ENCODE data around the gene AIFM2. TPM values are rescaled to one million over a fixed set of nuclear protein-coding genes. Genes with fewer than 3 reads are reported as not detected.
"Not testable (repeated sequence)": the region's sequence is repeated elsewhere in the genome, so short reads cannot be mapped to it uniquely, and the experiment has no call there.

Gene AIFM2
- 5.9 and 6.4 TPM in 2 replicates for total RNA-seq

DNA sequence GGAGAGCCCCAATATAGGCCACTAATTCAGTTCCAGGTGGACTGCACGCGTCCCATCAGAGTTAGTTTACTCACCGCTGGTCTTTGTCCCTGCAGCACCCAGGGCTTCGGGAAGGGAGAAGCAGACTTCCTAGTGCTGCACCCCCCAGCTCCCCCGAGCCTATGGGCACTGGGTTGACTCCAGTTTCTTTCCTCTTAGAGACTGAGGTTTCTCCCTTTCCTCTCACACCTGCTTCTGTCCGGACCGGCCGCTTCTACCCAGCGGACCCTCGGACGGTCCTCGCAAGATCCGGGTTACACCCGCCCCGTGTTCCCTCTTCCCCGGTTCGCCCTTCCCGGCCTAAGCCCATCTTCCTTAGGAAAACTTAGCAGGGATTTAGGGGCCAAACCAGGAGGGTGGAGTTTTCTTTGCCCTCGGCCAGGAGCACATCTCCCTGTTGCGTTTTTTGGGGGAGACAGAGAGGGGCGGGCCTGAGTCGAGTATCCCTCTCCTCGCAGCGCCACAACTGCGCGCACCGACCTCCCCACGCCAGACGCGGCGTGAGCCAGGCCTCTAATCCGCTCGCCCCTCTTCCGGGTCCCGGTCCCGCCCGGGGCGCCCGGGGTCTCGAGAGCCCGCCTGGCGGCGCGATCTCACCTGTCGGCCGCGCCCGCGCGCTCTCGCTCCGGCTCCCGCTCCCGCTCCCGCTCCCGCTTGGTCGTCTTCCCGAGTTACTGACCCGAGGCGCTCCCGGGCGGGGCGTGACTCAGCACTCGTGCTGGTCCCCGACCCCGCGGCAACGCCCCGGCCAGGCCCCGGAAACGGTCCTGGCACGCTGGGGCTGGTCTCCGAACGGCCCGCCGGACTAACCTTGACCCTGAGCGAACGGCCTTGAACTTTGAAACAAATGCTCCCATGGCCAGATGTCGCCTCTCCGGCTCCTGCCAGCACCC, at the start of gene AIFM2:
AIFM2 (minus strand) TSS at position 728 of the 932 bp plus-strand sequence. CDS start 8,741 bp downstream, outside the sequence.
- no peak for DNase-seq (ENCODE audit: low read depth, low spot score)

DNA sequence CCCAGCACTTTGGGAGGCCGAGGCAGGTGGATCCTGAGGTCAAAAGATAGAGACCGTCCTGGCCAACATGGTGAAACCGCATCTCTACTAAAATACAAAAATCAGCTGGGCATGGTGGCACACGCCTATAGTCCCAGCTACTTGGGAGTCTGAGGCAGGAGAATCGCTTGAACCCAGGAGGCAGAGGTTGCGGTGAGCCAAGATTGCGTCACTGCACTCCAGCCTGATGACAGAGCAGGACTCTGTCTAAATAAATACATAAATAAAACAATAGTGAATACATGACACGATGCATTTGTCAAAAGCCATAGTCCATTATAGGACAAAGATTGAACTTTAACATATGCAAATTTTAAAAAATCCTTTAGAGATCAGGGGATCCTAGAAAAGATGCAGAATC, 46.6 kb upstream of the AIFM2 start:
- DNase-seq (ENCODE audit: low read depth, low spot score), result not testable (repeated sequence)

DNA sequence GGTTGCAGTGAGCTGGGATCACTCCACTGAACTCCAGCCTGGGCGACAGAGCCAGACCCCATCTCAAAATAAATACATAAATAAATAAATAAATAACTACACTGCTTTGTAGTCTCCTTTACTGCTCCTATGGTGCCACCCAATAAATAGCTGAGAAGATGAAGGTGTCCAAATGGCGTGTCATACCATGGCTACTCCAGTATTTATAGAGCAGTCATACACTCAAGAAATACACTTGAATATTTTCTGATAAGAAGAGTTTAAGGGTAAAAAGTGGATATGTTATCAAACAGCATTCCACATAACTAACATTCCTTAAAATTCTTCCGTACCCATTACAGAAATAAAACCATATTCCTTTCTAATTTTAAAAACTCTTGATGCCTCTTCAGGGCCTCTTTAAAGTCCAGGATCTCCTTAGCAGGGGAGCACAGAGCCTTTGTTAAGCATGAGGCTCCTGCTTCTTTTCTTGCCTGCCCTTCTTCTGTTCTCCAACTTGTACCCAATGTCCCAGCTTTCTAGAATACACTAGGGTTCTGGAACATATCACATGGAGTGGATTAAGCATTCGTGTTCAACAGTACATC, 45.6 kb upstream of the AIFM2 start:
- no peak for DNase-seq (ENCODE audit: low read depth, low spot score)

DNA sequence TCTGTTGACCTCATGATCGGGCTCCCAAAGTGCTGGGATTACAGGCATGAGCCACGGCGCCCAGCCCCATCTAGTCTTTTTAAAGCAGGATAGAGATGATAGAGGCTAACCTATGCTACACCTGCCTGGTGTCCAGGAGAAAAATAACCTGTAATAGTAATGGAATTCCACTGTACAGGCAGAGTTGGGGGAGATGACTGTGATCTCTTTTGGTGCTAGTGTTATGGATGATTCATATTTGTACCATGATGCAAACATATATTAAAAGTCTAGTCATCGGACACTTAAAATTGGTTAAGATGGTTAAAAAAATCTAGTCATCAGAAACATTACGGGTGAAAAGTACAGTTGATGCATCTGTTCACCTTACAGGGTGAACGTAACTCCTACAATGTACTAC, 43.8 kb upstream of the AIFM2 start:
- DNase-seq (ENCODE audit: low read depth, low spot score), result no peak

DNA sequence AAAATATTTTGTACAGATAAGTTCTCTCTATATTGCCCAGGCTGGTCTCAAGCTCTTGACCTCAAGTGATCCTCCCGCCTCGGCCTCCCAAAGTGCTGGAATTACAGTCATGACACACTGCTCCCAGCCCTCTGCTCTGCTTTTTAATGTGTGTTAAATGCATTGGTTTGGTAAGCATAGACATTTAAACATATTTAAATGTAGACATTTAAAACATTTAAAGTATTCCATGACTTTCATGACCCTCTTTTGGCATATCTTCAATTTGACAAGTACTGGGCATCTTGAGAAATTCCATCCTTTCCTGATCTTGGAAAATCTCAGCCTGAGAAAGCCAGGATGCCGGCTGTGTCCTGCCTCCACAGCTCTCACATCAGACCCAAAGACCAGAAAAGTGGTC, 42.9 kb upstream of the AIFM2 start:
- DNase-seq (ENCODE audit: low read depth, low spot score), result no peak

DNA sequence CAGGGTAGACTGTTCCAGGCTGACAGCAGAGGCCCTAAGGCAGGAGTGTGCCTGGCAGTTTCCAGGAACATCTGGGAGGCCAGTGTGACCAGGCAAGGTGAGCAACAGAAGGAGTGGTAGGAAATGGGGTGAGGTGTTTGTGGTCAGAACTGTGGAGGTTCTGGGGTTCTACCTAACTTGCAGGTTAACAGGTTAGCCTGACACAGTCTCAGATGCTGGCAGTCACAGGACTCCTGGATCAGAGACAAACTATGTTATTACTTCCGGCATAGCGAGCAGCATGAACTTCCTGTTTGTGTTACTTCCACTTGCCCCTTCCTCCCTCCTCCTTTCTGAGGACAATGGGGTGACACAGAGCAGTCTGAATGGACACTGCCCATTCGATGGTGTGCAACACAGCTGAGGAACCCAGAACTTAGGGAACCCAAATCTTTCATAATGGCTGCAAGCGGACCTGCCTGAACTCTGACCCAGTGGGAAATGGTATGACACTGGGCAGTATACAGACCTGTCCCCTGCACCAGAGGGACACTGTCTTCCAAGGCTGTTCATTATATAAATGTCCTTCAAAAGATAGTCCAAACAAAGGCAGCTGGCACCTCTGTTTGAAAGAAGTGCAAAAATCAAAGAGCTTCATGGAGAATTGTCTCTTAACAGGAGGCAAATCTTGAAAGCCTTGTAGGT, 41.6 kb upstream of the AIFM2 start:
- no peak for DNase-seq (ENCODE audit: low read depth, low spot score)

DNA sequence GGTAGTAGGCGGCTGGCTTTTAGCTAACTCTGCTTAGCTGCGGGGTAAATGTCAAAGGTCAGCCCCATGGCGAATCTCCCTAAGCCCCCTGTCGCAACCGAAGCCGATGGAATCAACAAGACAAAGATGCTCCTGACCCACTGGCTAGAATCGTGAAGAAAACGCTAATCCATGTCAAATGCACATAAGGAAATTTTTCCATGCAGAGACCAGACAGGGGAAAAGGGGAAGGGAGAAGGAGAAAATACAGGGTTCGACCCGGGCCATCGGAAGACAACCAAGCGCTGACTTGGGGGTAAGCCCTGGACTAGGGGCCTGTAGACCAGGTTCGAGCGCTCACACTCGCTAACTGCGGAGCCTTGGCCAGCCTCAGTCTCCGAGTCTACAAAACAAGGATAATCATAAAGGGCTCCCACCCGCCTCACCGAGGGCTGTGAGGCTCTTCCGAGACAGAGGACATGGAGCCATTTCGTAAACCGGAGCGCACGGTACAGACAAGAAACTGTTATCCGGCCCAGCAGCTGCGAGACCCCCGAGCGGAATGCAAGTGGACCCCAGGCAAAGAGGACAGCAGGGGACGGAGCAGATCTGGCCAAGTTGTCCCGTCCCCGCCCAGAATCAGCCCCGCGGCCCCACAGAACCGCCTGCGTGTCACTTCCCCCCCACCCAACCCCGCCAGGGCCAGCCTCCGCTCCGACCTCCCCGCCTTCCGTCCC, 37.2 kb upstream of the AIFM2 start:
- DNase-seq (ENCODE audit: low read depth, low spot score), result no peak

DNA sequence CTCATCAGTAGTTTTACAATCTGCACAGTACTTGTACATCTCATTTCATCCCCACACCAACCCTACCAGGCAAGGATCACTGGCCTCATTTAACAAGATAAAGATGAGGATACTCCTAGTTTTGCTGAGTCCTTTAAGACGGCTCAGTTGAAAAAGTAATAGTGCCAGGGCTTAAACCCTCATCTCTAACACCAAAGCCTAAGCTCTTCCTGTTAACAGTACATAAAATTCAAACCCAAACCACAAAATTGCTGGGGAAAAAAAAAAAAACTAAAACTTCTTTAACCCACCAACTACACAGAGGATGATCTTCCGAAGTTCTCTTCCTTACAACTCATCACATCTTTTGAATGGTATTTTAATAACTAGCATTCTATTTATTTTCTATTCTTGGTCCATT, 36.4 kb upstream of the AIFM2 start:
- DNase-seq (ENCODE audit: low read depth, low spot score), result no peak

DNA sequence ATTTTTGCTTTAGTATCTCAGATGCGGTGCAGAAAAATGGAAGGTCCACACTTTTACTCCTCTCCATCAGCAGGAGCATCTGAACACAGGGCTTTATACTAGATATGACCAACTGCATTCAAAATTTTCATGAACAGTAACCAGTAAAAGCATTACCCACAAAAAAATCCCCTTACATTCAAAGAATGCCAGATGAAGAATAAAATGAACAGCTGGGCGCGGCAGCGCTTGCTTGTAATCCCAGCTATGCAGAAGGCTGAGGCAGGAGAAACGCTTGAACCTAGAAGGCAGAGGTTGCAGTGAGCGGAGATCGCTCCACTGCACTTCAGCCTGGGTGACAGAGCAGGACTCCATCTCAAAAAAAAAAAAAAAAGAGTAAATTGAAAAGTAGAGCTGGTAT, 34.6 kb upstream of the AIFM2 start:
- no peak for DNase-seq (ENCODE audit: low read depth, low spot score)

DNA sequence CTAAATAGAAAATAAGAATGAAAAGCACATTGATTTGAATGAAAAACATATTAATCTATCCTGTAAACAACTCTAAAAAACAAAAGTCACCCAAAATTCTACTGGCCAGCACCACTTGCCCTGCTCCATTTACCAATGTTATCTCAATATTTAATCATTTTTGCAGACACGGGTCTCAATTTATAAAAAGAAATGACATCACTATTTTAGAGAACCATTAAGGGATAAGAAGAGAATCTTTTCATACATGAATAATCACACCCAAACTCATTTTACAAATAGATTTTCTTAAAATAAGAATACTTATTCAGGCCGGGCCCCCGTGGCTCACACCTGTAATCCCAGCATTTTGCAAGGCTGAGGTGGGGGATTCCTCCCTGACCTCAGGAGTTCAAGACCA, 33.8 kb upstream of the AIFM2 start:
- no peak for DNase-seq (ENCODE audit: low read depth, low spot score)

DNA sequence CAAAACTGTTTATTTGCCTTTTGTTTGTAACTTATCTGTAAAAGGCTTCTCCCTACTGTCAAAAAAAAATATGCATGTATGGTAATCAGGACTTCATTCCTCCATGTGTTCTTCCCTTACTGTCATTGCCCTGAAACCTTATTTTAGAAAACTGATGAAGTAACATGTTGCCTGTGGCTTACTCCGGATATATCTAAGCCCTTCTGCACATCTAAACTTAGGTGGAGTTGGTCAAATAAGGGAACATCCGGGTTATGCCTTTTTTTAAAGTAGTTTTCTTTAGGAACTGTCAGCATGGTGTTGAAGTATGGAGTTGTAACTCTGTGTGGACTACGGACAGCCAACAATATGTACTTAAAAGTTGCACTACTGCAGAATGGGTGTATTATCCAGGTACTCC, 31.5 kb upstream of the AIFM2 start:
- DNase-seq (ENCODE audit: low read depth, low spot score), result no peak

DNA sequence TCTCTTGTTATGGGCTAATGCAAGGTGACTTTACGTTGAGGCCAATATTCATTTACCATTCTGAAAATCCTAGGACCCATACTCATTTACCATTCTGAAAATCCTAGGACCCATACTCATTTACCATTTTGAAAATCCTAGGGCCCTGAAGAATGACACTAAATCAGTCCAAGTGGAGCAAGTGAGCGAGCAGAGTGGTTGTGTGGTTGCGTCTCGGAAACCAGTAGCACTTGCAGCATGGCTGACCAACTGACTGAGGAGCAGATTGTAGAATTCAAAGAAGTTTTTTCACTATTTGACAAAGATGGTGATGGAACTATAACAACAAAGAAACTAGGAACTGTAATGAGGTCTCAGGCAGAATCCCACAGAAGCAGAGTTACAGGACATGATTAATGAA, 30.8 kb upstream of the AIFM2 start:
- no peak for DNase-seq (ENCODE audit: low read depth, low spot score)

DNA sequence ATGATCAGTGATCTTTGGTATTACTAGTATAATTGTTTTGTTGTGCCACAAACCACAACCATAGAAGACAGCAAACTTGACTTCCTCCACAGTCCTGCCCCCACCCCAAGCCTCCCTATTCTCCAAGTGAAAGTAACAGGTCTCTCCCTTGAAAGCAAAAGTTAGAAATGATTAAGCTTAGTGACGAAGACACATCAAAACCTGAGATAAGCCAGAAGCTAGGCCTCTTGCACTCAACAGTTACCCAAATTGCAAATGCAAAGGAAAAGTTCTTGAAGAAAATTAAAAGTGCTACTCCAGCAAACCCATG, 30.2 kb upstream of the AIFM2 start:
- DNase-seq (ENCODE audit: low read depth, low spot score), result no peak

DNA sequence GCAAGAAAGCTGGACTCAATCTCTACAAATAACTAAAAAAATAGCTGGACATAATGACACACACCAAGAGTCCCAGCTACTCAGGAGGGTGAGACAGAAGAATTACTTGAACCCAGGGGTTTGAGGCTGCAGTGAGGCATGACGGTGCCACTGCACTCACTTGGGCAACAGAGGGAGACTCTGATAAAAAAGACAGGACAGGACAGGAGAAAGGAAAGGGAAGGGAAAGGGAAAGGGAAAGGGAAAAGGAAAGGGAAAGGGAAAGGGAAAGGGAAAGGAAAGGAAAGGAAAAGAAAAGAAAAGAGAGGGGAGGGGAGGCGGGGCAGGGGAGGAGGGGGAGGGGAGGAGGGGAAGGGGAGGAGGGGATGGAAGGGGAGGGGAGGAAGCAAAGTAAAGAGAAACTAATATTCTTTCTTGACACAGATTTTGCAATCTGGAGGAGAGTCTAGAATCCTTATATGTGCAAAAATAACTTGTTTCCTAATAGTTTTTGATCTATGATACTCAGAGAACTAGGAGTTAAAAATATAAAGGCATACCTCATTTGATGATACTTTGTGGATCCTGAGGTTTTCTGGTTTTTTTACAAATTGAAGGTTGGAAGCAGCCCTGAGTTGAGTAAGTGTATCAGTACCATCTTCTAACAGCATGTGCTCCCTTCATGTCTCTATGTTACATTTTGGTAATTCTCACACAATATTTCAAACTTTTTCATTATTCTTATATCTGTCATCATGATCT, 29.7 kb upstream of the AIFM2 start:
- no peak for DNase-seq (ENCODE audit: low read depth, low spot score)

DNA sequence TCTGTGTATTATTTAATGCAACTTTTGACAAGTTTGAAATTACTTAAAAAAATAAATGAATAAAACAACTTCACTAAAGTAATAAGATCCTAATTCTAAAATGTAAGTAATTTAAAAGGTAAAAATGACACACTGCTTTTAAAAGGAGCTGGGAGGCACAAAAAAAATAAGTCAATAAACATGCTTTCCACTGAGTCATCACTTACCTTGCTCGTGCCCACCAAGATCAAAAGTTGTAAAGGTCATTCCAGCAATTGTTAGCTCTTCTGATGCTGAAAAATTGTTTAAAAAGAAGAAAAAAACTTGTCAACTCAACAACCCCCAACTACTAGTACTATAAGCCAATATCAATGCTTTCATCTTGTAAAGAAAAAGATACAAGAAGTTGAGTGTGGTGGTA, 28.2 kb upstream of the AIFM2 start:
- no peak for DNase-seq (ENCODE audit: low read depth, low spot score)

DNA sequence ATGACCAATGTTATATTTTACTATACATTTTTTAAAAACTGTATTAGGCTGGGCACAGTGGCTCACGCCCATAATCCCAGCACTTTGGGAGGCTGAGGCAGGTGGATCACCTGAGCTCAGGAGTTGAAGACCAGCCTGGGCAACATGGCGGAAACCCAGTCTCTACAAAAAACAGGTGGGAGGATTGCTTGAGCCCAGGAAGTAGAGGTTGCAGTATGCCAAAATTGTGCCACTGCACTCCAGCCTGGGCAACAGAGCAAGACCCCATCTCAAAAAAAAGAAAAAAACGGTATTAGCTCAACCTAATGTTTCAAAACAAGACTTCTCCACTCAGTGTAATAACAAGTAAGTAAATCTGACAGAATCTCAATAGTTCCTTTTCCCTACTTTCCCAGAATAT, 26.7 kb upstream of the AIFM2 start:
- DNase-seq (ENCODE audit: low read depth, low spot score), result not testable (repeated sequence)

DNA sequence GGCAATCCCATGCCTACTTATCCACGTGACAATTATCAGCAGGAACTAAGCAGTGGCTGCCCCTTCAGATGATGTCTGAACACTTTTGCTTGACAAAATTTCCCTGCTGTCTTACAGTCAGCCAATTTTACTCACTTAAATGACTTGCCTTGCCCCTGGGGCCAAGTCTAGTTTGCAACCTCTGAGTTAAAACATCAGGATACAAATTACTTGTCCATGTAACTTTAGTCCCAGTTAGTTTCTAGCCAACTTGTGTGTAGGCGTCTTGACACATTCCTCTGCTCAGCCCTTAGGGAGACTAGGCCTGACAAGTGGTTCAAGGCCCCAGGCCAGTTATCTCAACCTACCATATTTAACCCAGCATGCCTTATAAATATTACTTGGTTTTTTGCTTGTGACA, 25.5 kb upstream of the AIFM2 start:
- no peak for DNase-seq (ENCODE audit: low read depth, low spot score)

DNA sequence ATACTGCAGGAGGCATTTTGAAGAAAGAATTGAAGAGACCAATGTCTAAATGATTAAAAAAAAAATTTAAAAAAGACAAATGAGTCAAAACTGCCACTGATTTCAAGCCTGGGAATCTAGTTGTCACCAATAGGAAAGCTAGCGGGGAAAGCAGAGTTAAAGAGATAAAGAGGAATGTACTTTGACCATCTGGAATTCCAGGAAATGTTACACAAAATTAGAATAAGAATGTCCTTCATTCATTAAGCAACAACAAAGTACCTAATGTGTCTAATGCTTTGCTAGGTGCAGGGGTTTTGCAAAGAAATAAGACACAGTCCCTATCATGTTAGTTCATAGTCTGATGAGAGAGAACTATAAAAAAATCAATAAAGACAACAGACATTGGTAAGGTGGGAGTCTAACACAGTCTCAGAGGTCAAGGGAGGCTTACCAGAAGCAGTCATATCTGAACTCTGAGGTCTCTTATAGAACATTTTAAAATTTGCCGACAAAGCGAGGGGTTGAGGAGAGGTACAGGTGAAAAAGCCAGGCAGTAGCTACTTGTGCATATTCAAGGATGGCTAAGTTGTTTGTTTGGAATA, 22.7 kb upstream of the AIFM2 start:
- DNase-seq (ENCODE audit: low read depth, low spot score), result no peak

DNA sequence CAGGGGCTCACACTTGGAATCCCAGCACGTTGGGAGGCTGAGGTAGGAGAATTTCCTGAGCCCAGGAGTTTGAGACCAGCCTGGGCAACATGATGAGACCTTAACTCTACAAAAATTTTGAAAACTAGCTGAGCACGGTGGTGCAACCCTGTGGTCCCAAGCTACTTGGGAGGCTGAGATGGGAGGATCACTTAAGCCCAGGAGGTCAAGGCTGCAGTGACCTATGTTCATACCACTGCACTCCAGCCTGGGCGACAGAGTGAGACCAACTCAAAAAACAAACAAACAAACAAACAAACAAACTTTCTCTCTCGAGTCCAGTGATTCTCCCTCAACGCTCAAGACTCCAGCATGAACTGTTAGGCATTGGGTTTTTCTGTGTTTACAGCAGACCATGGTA, 15.9 kb upstream of the AIFM2 start:
- no peak for DNase-seq (ENCODE audit: low read depth, low spot score)

DNA sequence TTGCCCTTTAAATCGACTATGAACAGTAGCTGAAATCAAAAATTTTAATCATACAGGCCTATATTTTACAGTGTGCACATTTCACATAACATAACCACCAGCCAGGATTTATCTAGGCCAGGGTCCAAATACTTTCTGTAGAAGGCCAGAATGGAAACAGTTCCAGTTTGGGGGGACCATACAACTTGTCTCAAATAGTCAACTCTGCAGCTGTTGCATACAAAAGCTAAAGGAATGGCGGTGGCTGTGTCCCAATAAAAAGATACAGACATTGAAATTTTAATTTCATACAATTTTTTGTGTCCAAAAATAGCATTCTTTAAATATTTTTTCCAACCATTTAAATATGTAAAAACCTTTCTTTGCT, 14.6 kb upstream of the AIFM2 start:
- no peak for DNase-seq (ENCODE audit: low read depth, low spot score)
